GM12872 (cell line): ENCODE measurements around the gene ARHGEF3.

Experiments used
- TF ChIP-seq, protein P1 (sequence below): IDR thresholded peaks from 3 replicates; pipeline ENCODE4 v1.5.1; 2011; ENCODE audit warnings: low read depth, mild to moderate bottlenecking, low read length, moderate library complexity; ENCODE audit not compliant: insufficient read depth

The ARHGEF3 gene

DNA sequence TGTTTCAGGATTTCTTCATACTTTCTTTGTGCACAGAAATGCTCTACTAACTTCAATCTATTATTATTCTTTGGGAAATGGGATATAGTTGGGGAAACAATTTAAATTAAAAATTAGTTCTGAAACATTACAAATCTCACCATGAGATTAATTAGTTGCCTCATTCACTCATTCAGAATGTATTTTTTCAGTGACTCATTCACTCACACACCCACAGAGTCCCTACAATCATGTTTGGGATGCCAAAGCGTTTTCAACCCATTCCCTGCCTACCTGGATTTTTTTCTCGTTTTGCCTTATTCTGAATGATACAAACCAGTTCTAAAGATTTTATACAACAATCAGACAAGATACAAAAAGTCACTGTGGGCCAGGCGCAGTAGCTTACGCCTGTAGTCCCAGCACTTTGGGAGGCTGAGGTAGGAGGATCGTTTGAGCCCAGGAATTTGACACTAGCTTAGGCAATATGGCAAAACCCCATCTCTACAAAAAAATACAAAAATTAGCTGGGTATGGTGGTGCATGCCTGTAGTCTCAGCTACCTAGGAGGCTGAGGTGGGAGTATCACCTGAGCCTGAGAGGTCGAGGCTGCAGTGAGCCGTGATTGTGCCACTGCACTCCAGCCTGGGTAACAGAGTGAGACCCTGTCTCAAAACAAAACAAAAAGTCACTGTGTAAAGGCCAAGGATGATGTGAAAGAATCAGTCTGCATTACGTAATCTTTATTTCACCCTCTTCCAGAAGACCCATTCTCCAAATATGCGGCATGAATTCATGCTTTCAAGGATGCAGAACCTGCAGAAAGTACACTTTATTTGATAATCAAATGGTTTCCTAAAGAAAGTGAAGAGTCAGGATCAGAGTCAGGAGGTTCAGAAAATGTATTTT, 34.8 kb upstream of the ARHGEF3 start:
- TF ChIP-seq, protein P1, sequence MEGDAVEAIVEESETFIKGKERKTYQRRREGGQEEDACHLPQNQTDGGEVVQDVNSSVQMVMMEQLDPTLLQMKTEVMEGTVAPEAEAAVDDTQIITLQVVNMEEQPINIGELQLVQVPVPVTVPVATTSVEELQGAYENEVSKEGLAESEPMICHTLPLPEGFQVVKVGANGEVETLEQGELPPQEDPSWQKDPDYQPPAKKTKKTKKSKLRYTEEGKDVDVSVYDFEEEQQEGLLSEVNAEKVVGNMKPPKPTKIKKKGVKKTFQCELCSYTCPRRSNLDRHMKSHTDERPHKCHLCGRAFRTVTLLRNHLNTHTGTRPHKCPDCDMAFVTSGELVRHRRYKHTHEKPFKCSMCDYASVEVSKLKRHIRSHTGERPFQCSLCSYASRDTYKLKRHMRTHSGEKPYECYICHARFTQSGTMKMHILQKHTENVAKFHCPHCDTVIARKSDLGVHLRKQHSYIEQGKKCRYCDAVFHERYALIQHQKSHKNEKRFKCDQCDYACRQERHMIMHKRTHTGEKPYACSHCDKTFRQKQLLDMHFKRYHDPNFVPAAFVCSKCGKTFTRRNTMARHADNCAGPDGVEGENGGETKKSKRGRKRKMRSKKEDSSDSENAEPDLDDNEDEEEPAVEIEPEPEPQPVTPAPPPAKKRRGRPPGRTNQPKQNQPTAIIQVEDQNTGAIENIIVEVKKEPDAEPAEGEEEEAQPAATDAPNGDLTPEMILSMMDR = no peak

DNA sequence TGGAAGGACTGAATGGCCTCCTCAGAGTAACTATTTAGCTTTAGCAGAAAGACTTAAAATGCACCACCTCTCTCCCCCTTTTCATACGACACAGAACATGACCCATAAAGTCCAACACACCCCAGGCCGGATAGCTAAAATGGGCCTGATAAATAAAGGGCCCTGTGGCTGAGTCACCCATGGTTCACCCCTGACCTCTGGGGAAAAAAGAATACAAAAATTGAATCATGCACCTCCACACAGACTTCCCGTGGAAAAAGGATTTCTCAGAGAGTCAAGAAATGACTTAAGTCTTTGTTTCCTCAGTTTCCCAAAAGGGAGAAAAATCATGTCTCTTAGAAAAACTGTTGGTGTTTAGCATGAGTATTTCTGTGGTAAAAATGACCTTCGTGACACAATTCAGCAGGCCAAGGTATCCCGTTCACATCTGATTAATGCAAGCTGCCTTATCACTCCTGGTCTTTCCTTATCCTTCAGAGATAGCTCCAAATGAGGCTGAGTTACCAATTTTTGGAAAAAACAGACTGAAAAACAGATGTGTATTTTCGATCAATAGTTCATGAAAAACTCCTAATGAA, 34.0 kb upstream of the ARHGEF3 start:
- TF ChIP-seq, protein P1 = no peak

DNA sequence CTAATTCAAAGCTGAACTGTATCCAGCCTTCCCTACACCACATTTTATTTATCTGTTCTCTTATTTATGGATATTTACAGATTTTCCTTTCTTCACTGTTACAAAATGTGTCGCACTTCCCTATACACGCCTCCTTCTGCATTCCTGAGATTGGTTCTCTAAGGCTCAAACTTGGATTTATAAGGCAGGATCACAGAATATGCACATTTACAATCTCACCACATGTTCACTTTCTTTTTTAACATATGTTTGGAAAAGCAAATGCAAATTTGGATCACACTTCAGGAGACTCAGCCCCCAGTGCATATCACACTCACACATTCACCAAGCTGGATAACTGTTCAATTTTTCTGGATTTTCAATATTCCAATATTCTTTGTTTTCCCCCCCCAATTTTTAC, 31.8 kb upstream of the ARHGEF3 start:
- TF ChIP-seq, protein P1 = no peak

DNA sequence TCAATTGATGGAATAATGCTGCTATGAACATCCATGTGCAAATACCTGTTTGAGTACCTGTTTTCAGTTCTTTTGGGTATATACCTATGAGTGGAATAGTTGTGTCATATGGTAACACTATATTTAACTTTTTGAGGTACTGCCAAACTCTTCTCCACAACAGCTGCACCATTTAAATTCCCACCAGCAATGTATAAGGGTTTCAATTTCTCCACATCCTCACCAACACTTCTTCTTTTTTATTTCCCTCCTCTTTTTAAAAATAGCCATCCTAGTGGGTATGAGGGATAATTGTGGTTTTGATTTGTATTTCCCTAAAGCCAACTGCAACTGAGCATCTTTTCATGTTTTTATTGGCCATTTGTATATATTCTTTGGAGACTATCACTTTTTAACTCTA, 31.3 kb upstream of the ARHGEF3 start:
- TF ChIP-seq, protein P1 = no peak

DNA sequence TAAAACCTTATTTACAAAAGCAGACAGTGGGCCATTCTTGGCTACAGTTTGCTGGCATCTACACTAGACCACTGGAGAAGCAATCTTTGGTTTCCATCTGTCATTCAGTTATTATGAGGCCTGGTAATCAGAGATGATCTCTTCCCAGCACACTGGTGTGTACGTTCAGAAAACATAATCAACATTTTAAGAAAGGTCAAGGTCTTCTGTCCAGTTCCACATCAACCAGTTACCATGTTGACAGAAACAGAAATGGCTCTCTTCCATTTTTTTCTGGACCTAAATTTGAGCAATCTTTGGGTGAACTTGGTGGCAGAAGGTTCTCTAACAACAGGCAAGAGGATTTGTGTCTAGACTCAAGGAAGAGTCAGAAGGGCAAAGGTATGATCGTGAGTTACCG, 29.8 kb upstream of the ARHGEF3 start:
- TF ChIP-seq, protein P1 = no peak

DNA sequence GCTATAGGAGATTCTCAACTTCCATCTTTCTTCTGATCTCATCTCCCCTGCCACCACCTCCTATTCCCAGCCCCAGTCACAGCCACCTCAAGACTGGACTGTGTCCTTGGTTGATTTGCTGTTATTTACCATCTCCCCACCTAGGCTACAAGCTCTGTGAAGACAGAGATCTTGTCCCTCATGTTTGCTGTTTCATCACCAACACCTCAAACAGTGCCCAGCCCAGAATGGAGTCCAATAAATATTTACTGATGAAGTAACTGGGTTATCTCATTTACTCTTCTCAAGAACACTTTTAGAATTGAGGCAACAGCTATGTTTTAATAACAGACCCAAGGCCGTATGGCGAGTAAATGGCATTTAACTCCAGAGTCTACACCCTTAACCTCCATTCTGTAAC, 29.1 kb upstream of the ARHGEF3 start:
- TF ChIP-seq, protein P1 = no peak

DNA sequence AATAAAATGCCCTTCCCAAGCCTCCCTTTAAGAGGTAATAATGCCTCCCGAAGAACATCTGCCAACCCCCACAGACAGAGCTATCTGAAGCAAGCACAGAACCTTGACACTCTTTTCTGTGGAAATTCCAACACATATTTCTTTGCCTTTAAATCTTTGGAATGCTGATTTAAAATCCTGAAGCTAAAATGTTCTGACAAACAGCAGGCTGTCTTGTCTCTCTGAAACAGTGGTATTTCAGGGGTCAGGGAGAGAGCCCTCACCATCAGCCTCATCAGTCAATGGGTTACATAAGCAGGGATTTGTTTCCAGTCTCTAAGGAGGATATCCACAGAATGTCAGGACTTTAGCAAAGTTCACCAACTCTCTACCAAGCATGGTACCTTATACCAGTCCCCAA, 27.8 kb upstream of the ARHGEF3 start:
- TF ChIP-seq, protein P1 = no peak
